Neuronal stem cell (in vitro differentiated cells): Measurements from ENCODE around the gene FBXO10.

Experiments
- DNase-seq: peaks from one replicate; pipeline ENCODE4 v3.0.0-alpha.2; 2013; ENCODE audit warnings: low spot score
- H2AFZ ChIP-seq: one replicate; pipeline ENCODE4 v1.6.1; 2013; ENCODE audit warnings: mild to moderate bottlenecking, low read length, inconsistent platforms
- H2AK5ac ChIP-seq: 2 replicates; pipeline ENCODE4 v1.6.1; 2013; ENCODE audit warnings: low read depth, mild to moderate bottlenecking, inconsistent platforms, low read length, moderate library complexity, mixed read lengths
- H2BK120ac ChIP-seq: 2 replicates; pipeline ENCODE4 v1.6.1; 2013; ENCODE audit warnings: low read depth, mild to moderate bottlenecking, inconsistent platforms, low read length, moderate library complexity, mixed read lengths
- H2BK12ac ChIP-seq: one replicate; pipeline ENCODE4 v1.6.1; 2013; ENCODE audit warnings: low read length, inconsistent platforms
- H2BK15ac ChIP-seq: 2 replicates; pipeline ENCODE4 v1.6.1; 2013; ENCODE audit warnings: mild to moderate bottlenecking, low read length, inconsistent platforms, mixed read lengths
- H2BK5ac ChIP-seq: one replicate; pipeline ENCODE4 v1.6.1; 2013; ENCODE audit warnings: inconsistent platforms, mild to moderate bottlenecking, low read length, moderate library complexity
- H3K14ac ChIP-seq: one replicate; pipeline ENCODE4 v1.6.1; 2013; ENCODE audit warnings: low read length, inconsistent platforms
- H3K18ac ChIP-seq: 2 replicates; pipeline ENCODE4 v1.6.1; 2013; ENCODE audit warnings: low read length, inconsistent platforms
- H3K23ac ChIP-seq: 2 replicates; pipeline ENCODE4 v1.6.1; 2013; ENCODE audit warnings: low read depth, mild to moderate bottlenecking, mixed read lengths, low read length, inconsistent platforms; ENCODE audit not compliant: poor library complexity
- H3K27ac ChIP-seq: replicated peaks from 3 replicates; pipeline ENCODE4 v1.5.1; 2013; ENCODE audit warnings: low read length, inconsistent platforms
- H3K27me3 ChIP-seq, 3 experiments: 2 replicates each; pipeline ENCODE4 v1.6.1; 2013; ENCODE audit warnings: low read length in 3 of 3, mild to moderate bottlenecking in 2 of 3, inconsistent platforms in 1 of 3, low read depth in 1 of 3, mixed read lengths in 1 of 3, moderate library complexity in 1 of 3; ENCODE audit not compliant: control insufficient read depth in 3 of 3, insufficient read depth in 3 of 3
- H3K36me3 ChIP-seq, 2 donors: replicated peaks in 1 of 2; 2 replicates each; pipeline ENCODE4 v1.6.1; 2013; ENCODE audit warnings: low read length in 2 of 2; ENCODE audit not compliant: control insufficient read depth in 2 of 2, insufficient read depth in 2 of 2
- H3K4ac ChIP-seq: 2 replicates; pipeline ENCODE4 v1.6.1; 2013; ENCODE audit warnings: inconsistent platforms, mild to moderate bottlenecking, low read length, moderate library complexity
- H3K4me1 ChIP-seq, 2 donors: 1 replicate in 1 of 2; 2 replicates in 1 of 2; pipeline ENCODE4 v1.6.1; 2013; ENCODE audit warnings: low read length in 2 of 2, low read depth in 1 of 2; ENCODE audit not compliant: control insufficient read depth in 2 of 2, insufficient read depth in 1 of 2
- H3K4me2 ChIP-seq: one replicate; pipeline ENCODE4 v1.6.1; 2013; ENCODE audit warnings: mild to moderate bottlenecking, low read length, inconsistent platforms; ENCODE audit not compliant: insufficient read depth, poor library complexity, severe bottlenecking
- H3K4me3 ChIP-seq, 2 donors: 2 replicates each; pipeline ENCODE4 v1.5.1; 2013; ENCODE audit warnings: low read length in 2 of 2, mild to moderate bottlenecking in 2 of 2, inconsistent platforms in 1 of 2, moderate library complexity in 1 of 2
- H3K79me1 ChIP-seq: one replicate; pipeline ENCODE4 v1.6.1; 2013; ENCODE audit warnings: low read depth, mild to moderate bottlenecking, inconsistent platforms, low read length, moderate library complexity
- H3K9ac ChIP-seq: one replicate; pipeline ENCODE4 v1.6.1; 2013; ENCODE audit warnings: mild to moderate bottlenecking, low read depth, low read length, inconsistent platforms; ENCODE audit not compliant: poor library complexity
- H3K9me3 ChIP-seq, 2 donors: replicated peaks in 1 of 2; 2 replicates each; pipeline versions ENCODE3 to v1.6.1; 2013; ENCODE audit warnings: low read length in 2 of 2, mild to moderate bottlenecking in 2 of 2, inconsistent platforms in 1 of 2, low read depth in 1 of 2, mixed read lengths in 1 of 2, moderate library complexity in 1 of 2; ENCODE audit not compliant: control insufficient read depth in 2 of 2, insufficient read depth in 1 of 2
- H4K8ac ChIP-seq: one replicate; pipeline ENCODE4 v1.6.1; 2013; ENCODE audit warnings: low read depth, mild to moderate bottlenecking, inconsistent platforms, low read length, moderate library complexity
- H4K91ac ChIP-seq: one replicate; pipeline ENCODE4 v1.6.1; 2013; ENCODE audit warnings: low read length, low read depth, mild to moderate bottlenecking, inconsistent platforms; ENCODE audit not compliant: poor library complexity
- WGBS, 2 donors: extraction: QIAGEN DNeasy Blood & Tissue Kit; methylation state at CpG; one replicate each; pipeline ENCODE4 v1.1.7; 2013; ENCODE audit warnings: missing lambda C conversion rate in 2 of 2, mixed read lengths in 1 of 2; ENCODE audit not compliant: insufficient read length in 2 of 2, insufficient replicate concordance in 1 of 2; ENCODE audit errors: extremely low coverage in 2 of 2; 5-methylcytosine and 5-hydroxymethylcytosine counted together

FBXO10 gene

DNA sequence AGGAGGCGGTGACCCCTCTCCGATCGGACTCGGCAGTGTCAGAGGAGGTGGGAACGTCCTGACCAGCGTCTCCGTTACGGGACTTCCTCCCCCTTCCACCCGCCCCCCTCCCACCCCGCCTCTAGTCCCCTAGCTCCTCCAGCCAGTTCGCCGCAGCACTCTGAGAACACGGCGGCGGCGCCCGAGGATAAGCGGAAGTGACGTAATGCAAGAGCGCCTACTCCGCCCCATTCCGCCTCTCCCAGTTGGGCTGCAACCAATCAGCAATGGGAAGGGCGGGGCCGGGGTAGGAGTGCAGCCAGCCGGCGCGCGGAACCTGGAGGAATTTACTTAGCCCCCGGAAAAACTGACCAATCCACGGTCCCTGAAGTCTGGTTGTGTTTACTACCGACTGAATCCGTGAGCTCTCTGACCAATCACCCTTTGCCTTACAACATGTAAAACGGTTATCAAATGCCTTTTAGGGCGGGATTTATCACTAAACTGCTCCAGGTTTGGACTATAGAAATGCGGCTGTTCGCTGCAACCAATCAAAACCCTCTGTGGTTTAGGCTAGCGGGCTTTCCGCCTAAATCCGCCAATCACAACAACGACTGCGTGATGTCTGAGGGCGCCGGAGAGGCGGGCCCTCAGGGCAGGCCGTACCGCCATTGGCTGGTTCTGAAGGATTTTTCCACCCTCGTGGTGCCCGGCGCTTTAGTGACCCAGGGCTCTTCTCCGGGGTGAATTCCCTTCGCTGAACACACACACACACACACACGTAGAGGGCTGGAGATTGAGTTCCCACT is 110.7 kb downstream of the FBXO10 start, which contains the start of gene ZBTB5:
Gene ZBTB5, minus strand, starts transcription at position 202 of the 788 bp plus-strand sequence. CDS start 22,899 bp downstream, outside the sequence.
- Histone ChIP-seq H2AFZ (peak within 1 kb of the TSS; percentile 93), H3K4me3 (peak within 1 kb of the TSS; percentile 78 to 88), H4K8ac (no peak within 1 kb of the TSS), H3K18ac (peak within 1 kb of the TSS; percentile 96), H2AK5ac (peak within 1 kb of the TSS; percentile 71), H3K9ac (peak within 1 kb of the TSS; percentile 96), H2BK12ac (no peak within 1 kb of the TSS), H3K4me1 (peaks cover 6 to 9% of the 10 kb centered on the region in 2 donors), H3K27ac (peak within 1 kb of the TSS; percentile 100), H3K14ac (no peak within 1 kb of the TSS), H2BK120ac (peak within 1 kb of the TSS; percentile 83), H3K27me3 (no peaks in the 10 kb centered on the region), H3K79me1 (peaks cover 4% of the 10 kb centered on the region), H3K23ac (peak within 1 kb of the TSS; percentile 92), H2BK5ac (peak within 1 kb of the TSS; percentile 97), H2BK15ac (no peak within 1 kb of the TSS), H3K36me3 (peaks cover 0 to 21% of the 10 kb centered on the region in 2 donors), H3K4ac (no peak within 1 kb of the TSS), H3K4me2 (peak within 1 kb of the TSS; percentile 92), H4K91ac (no peak within 1 kb of the TSS), H3K9me3 (no peaks in the 10 kb centered on the region)
- no CpG with 5 or more reads among the region's 52 CpGs for WGBS, 2 donors
- DNase-seq: peak; percentile 100

DNA sequence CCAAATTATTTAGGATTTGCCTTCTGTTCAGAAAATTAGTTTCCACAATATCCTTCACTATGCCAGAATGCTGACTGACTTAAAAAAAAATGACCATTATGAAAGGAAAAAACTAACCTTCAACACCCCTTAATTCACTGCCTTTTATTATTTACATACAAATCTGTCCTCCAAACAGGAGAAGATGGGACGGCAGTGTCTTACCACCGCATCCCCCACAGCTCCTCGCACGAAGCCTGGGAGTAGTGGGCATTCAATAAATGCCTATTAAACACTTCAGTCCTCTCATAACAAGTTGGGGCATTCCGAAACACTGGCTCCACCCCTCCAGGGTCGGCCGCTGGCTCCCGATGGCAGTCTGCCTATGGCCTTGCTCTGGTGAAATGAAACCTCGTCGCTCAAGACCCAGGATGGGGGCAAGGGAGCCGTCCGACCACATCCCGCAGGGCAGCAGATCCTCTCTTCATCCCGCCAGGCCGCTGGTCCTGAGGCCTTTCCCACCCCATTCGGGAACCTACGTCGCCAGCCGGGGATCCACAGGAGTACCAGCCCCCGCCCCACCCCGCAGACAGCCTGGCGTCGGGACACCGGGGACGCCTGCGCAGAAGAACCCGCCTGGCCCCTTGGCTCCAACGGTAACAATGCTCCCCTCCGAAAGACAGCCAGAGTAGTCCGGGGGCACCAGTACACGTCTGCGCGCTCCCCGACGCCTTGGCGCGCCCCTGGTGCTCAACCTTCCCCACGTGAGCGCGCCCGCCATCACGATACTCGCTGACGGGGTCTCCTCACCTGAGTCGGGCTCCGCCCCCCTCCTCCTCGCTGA is 111.5 kb downstream of the FBXO10 start:
- H4K91ac ChIP-seq: no peak overlapping the region
- peak overlapping the region; percentile 98 for H3K27ac ChIP-seq
- peak overlapping the region; percentile 96 for H3K9ac ChIP-seq
- peak overlapping the region; percentile 71 for H2AK5ac ChIP-seq
- peaks cover 0 to 24% of the 10 kb centered on the region in 2 donors for H3K36me3 ChIP-seq
- H2BK120ac ChIP-seq: peak overlapping the region; percentile 83
- no peaks in the 10 kb centered on the region for H3K27me3 ChIP-seq
- H3K4me3 ChIP-seq: peak overlapping the region; percentile 78 to 86
- H3K14ac ChIP-seq: no peak overlapping the region
- no peak overlapping the region for H2BK12ac ChIP-seq
- no peak overlapping the region for H4K8ac ChIP-seq
- H3K79me1 ChIP-seq: peaks cover 5% of the 10 kb centered on the region
- peaks cover 6 to 9% of the 10 kb centered on the region in 2 donors for H3K4me1 ChIP-seq
- DNase-seq: no peak
- H2BK5ac ChIP-seq: peak overlapping the region; percentile 97
- WGBS, 2 donors: no CpG with 5 or more reads among the region's 47 CpGs
- H3K18ac ChIP-seq: peak overlapping the region; percentile 93
- peak overlapping the region; percentile 71 for H3K4me2 ChIP-seq
- H3K9me3 ChIP-seq: no peaks in the 10 kb centered on the region
- peak overlapping the region; percentile 92 for H3K23ac ChIP-seq
- H3K4ac ChIP-seq: no peak overlapping the region
- peak overlapping the region; percentile 93 for H2AFZ ChIP-seq
- H2BK15ac ChIP-seq: no peak overlapping the region

DNA sequence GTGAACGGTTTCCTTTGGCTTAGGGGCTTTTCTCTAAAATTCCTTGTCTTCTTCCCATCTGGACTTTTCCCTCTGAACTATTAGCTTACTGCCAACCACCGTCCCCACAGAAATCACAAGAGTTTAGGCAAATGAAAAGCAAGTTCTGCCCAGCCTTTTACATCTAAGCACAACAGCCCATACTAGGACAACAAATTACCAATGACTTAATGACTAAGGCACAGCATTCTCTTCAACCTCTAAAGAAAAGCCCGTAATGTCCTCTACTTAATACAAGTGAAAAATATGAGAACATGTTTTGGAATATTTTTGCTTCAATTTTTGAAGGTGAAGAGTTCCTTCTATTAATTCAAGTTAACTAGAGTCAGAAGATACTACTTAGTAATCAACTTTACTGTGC is 112.2 kb downstream of the FBXO10 start:
- H3K36me3 ChIP-seq: peaks cover 0 to 26% of the 10 kb centered on the region in 2 donors
- peak overlapping the region; percentile 44 for H3K4me2 ChIP-seq
- no peak overlapping the region for H3K4ac ChIP-seq
- H3K9ac ChIP-seq: no peak overlapping the region
- no peak overlapping the region for H2BK5ac ChIP-seq
- H3K4me1 ChIP-seq: peaks cover 6 to 9% of the 10 kb centered on the region in 2 donors
- no CpG with 5 or more reads among the region's 3 CpGs for WGBS, 2 donors
- no peak overlapping the region for H2BK12ac ChIP-seq
- no peak overlapping the region for H2AFZ ChIP-seq
- H3K9me3 ChIP-seq: no peaks in the 10 kb centered on the region
- H4K8ac ChIP-seq: no peak overlapping the region
- no peak for DNase-seq
- no peak overlapping the region for H3K23ac ChIP-seq
- H2AK5ac ChIP-seq: no peak overlapping the region
- no peaks in the 10 kb centered on the region for H3K27me3 ChIP-seq
- no peak overlapping the region for H4K91ac ChIP-seq
- H3K4me3 ChIP-seq: peak overlapping the region; percentile 70 to 78
- H3K27ac ChIP-seq: no peak overlapping the region
- H2BK120ac ChIP-seq: no peak overlapping the region
- H3K18ac ChIP-seq: no peak overlapping the region
- H3K14ac ChIP-seq: no peak overlapping the region
- H3K79me1 ChIP-seq: peaks cover 5% of the 10 kb centered on the region
- no peak overlapping the region for H2BK15ac ChIP-seq
